ENCODE measurements around the gene SDCBP2.

DNA sequence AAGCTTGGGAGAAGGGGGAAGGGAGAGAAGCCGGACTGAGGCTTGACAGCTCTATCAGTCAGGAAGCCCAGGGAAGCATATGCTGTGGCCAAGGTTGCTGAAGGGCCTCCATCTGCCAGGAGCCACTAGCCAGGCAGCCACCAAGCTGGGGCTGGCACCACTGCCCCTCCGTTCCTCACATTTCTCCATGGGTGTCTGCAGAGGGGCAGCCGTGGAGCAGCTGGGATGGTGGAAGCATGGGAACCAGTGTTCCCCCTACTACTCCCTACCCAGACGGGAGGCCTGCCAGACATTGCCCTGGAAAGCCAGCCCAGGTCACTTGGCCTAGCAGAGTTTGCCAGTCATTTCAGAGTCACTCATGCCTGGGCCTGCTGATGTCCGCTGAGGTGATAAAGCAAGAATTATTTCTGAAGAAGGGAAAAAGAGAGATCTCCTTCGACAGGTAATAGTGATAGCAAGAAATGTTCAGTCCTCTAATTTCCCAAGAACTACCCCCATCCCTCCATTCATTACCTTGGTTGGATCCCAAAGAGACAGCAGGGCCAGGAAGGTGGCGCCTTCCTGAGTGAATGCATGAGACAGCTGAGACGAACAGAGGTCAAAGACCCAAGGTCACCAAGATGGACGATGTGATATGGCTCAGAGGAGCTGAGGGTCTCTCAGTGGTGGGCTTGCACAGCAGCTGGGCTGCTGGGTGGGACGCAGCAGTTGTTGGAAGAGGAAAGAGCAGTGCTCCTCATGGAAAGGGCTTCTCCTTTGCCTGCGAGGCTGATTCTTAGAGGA is 41.0 kb downstream of the SDCBP2 start:
- TF ChIP-seq ZBTB7A (IDR thresholded peaks at IDR 0.05; ENCODE audit: low read depth) (no peak), FOXM1 (IDR thresholded peaks at IDR 0.05; ENCODE audit: borderline replicate concordance, low read depth) (no peak), NFIC (IDR thresholded peaks at IDR 0.05) (no peak), CEBPB (IDR thresholded peaks at IDR 0.05) (no peak), RAD21 (IDR thresholded peaks at IDR 0.05; ENCODE audit: low read depth) (no peak), YY1 (IDR thresholded peaks at IDR 0.05; ENCODE audit: low read depth) (no peak)
- TF ChIP-seq, protein P1, sequence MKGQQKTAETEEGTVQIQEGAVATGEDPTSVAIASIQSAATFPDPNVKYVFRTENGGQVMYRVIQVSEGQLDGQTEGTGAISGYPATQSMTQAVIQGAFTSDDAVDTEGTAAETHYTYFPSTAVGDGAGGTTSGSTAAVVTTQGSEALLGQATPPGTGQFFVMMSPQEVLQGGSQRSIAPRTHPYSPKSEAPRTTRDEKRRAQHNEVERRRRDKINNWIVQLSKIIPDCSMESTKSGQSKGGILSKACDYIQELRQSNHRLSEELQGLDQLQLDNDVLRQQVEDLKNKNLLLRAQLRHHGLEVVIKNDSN (IDR thresholded peaks at IDR 0.05), result no peak
- TF ChIP-seq, protein P2, sequence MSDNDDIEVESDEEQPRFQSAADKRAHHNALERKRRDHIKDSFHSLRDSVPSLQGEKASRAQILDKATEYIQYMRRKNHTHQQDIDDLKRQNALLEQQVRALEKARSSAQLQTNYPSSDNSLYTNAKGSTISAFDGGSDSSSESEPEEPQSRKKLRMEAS (IDR thresholded peaks at IDR 0.05), result no peak
- TF ChIP-seq, protein P3, sequence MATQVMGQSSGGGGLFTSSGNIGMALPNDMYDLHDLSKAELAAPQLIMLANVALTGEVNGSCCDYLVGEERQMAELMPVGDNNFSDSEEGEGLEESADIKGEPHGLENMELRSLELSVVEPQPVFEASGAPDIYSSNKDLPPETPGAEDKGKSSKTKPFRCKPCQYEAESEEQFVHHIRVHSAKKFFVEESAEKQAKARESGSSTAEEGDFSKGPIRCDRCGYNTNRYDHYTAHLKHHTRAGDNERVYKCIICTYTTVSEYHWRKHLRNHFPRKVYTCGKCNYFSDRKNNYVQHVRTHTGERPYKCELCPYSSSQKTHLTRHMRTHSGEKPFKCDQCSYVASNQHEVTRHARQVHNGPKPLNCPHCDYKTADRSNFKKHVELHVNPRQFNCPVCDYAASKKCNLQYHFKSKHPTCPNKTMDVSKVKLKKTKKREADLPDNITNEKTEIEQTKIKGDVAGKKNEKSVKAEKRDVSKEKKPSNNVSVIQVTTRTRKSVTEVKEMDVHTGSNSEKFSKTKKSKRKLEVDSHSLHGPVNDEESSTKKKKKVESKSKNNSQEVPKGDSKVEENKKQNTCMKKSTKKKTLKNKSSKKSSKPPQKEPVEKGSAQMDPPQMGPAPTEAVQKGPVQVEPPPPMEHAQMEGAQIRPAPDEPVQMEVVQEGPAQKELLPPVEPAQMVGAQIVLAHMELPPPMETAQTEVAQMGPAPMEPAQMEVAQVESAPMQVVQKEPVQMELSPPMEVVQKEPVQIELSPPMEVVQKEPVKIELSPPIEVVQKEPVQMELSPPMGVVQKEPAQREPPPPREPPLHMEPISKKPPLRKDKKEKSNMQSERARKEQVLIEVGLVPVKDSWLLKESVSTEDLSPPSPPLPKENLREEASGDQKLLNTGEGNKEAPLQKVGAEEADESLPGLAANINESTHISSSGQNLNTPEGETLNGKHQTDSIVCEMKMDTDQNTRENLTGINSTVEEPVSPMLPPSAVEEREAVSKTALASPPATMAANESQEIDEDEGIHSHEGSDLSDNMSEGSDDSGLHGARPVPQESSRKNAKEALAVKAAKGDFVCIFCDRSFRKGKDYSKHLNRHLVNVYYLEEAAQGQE (IDR thresholded peaks at IDR 0.05; ENCODE audit: low read depth), result no peak
